GM12878 (cell line): Measurements from ENCODE around the gene EED. TPM values are rescaled to one million over a fixed set of nuclear protein-coding genes. Genes with fewer than 3 reads are reported as not detected.

Experiments
- ATAC-seq: fragments of 200-7000 bp; cut with Tn5 transposase; 3 replicates; pipeline ENCODE4 v1.9.1; 2020; ENCODE audit warnings: mild to moderate bottlenecking, moderate library complexity
- BruUV-seq: library from RNA; stranded (reverse); fragments of 400-500 nt; replicated peaks from 2 replicates; lab custom pipeline; 2021; lab: Mats Ljungman, UMichigan
- CTCF ChIA-PET: fragments of 300-600 bp; sonication (Branson Sonifier 250); formaldehyde crosslinking; extraction: SDS; loops from one replicate; lab custom pipeline; 2021; ENCODE audit warnings: inconsistent platforms; lab: Yijun Ruan, JAX
- POLR2A ChIA-PET: fragments of 350-600 bp; formaldehyde crosslinking; extraction: SDS; loops from one replicate; lab custom pipeline; 2021; ENCODE audit warnings: inconsistent platforms; lab: Charles Lee
- RAD21 ChIA-PET: fragments of 300-600 bp; sonication (Branson Sonifier 250); formaldehyde crosslinking; loops from one replicate; lab custom pipeline; 2023; ENCODE audit warnings: antibody characterized with exemption; ENCODE audit not compliant: unreplicated experiment; lab: Charles Lee
- SMC1A ChIA-PET: fragments of 300-600 bp; sonication (Branson Sonifier 250); formaldehyde crosslinking; loops from one replicate; lab custom pipeline; 2023; ENCODE audit not compliant: unreplicated experiment, uncharacterized antibody; lab: Charles Lee
- DNase-seq: peaks from one replicate; pipeline ENCODE4 v3.0.0-alpha.2; 2011; ENCODE audit warnings: low read depth, low spot score
- FAIRE-seq: peaks from 3 replicates; lab custom pipeline; 2011; peaks lifted over from hg19 to GRCh38; lab: Jason Lieb, UNC
- H2AFZ ChIP-seq: 2 replicates; pipeline ENCODE4 v1.6.0; 2011; ENCODE audit warnings: low read depth, low read length, control low read depth; ENCODE audit not compliant: control insufficient read depth
- H3K27ac ChIP-seq: 2 replicates; pipeline ENCODE4 v1.5.1; 2011; ENCODE audit warnings: control low read depth; ENCODE audit not compliant: control insufficient read depth, insufficient read depth
- H3K27me3 ChIP-seq, 2 experiments: replicated peaks in 1 of 2; 2 replicates each; pipeline versions ENCODE4 v1.6.0 to v1.6.1; 2011; ENCODE audit warnings: low read length in 1 of 2; ENCODE audit not compliant: control insufficient read depth in 2 of 2, insufficient read depth in 2 of 2
- H3K36me3 ChIP-seq, 2 experiments: 2 replicates each; pipeline ENCODE4 v1.5.1; 2011; ENCODE audit warnings: low read length in 1 of 2; ENCODE audit not compliant: control insufficient read depth in 2 of 2, insufficient read depth in 2 of 2
- H3K4me1 ChIP-seq: 2 replicates; pipeline ENCODE4 v1.6.1; 2011; ENCODE audit warnings: mild to moderate bottlenecking, low read length, moderate library complexity, mixed read lengths; ENCODE audit not compliant: control insufficient read depth, insufficient read depth
- H3K4me2 ChIP-seq: 2 replicates; pipeline ENCODE4 v1.6.0; 2011; ENCODE audit warnings: control low read depth; ENCODE audit not compliant: control insufficient read depth, insufficient read depth
- H3K4me3 ChIP-seq: fragments of 200-600 bp; sonication (generic); 2 replicates; pipeline ENCODE4 v1.5.1; 2016
- H3K79me2 ChIP-seq: 2 replicates; pipeline ENCODE4 v1.6.0; 2011; ENCODE audit warnings: low read length; ENCODE audit not compliant: control insufficient read depth, insufficient read depth
- H3K9ac ChIP-seq: 2 replicates; pipeline ENCODE4 v1.8.0; 2011; ENCODE audit warnings: low read length, control low read depth, mixed read lengths; ENCODE audit not compliant: control insufficient read depth, insufficient read depth
- H3K9me3 ChIP-seq: replicated peaks from 3 replicates; pipeline ENCODE4 v1.5.1; 2011; ENCODE audit warnings: mild to moderate bottlenecking, low read length; ENCODE audit not compliant: control insufficient read depth, insufficient read depth
- H4K20me1 ChIP-seq: 2 replicates; pipeline ENCODE4 v1.6.0; 2011; ENCODE audit not compliant: control insufficient read depth, insufficient read depth
- ESRRA ChIP-seq: IDR thresholded peaks from 2 replicates; pipeline ENCODE4 v1.6.1; 2012; ENCODE audit warnings: mild to moderate bottlenecking, low read length, improper control_type of control experiment
- ZBTB33 ChIP-seq: fragments of 450-650 bp; IDR thresholded peaks from 2 replicates; pipeline ENCODE4 v1.6.1; 2017; ENCODE audit warnings: mild to moderate bottlenecking
- ZNF687 ChIP-seq: fragments of 450-650 bp; IDR thresholded peaks from 2 replicates; pipeline ENCODE4 v1.6.1; 2017; ENCODE audit warnings: mild to moderate bottlenecking, moderate library complexity
- in situ Hi-C: fragments of 300-500 bp; cut with MboI; formaldehyde crosslinking; loops from 9 replicates; pipeline ENCODE4 v1.14.3; 2018; ENCODE audit warnings: mixed read lengths
- intact Hi-C: fragments of 100-400 bp; cut with micrococcal nuclease; formaldehyde crosslinking; loops from one replicate; pipeline ENCODE4 v1.14.2; 2022; ENCODE audit not compliant: unreplicated experiment
- polyA plus RNA-seq, 11 experiments: library from polyadenylated mRNA; depleted of rRNA in 4 of 11; unstranded in 6 of 11; stranded (reverse) in 5 of 11; fragments of >200 nt; fragmentation: Nextera tagmentation in 4 of 11; fragmentation: Illumina TruSeq in 1 of 11; extraction: Ambion mirVana in 4 of 11; extraction: Trizol in 1 of 11; gene quantifications; 1 replicate in 1 of 11; 2 replicates in 10 of 11; pipeline versions ENCODE4 v1.2.1 to v1.2.3, GENCODE V29; 2011 to 2016; ENCODE audit warnings: inconsistent platforms in 2 of 11, missing spikeins in 2 of 11, low read depth in 1 of 11
- total RNA-seq, 4 experiments: library from RNA; depleted of rRNA in 3 of 4; stranded (reverse); fragments of >200 nt in 3 of 4; fragmentation: Illumina TruSeq in 1 of 4; extraction: Trizol in 1 of 4; gene quantifications; 2 replicates each; pipeline versions ENCODE4 v1.2.1 to v1.2.3, GENCODE V29; 2013 to 2021
- TF ChIP-seq, protein P1 (sequence below), 3 experiments: IDR thresholded peaks in 2 of 3; conservative IDR thresholded peaks in 1 of 3; 2 replicates each; pipeline ENCODE4 v1.5.1; 2011; ENCODE audit warnings: low read depth in 3 of 3, low read length in 3 of 3, mild to moderate bottlenecking in 3 of 3, control low read depth in 2 of 3, moderate library complexity in 2 of 3, inconsistent platforms in 1 of 3, mixed read lengths in 1 of 3; ENCODE audit not compliant: control insufficient read depth in 2 of 3, insufficient read depth in 1 of 3; ENCODE audit errors: extremely low read depth in 1 of 3

The EED gene
- total and polyA plus RNA-seq, 10 of the 15 experiments (the other 5 are each of a cell fraction or from before 2014, with no cell fraction given): 41.5 to 140 (median 72.2) TPM

- TF ChIP-seq ZBTB33 (no peak), ZNF687 (no peak)
These were observed 37.1 kb upstream of the EED start (continued) for GRCh38 chr11:86207413-86207812.

GRCh38 chr11:86208572-86208971, 36.0 kb upstream of the EED start:
- SMC1A ChIA-PET: no interaction called here
- Histone ChIP-seq H3K4me2 (no peak overlapping the region), H2AFZ (no peak overlapping the region), H3K27ac (no peak overlapping the region)
- no TSS peak for BruUV-seq
- no peak for TF ChIP-seq ESRRA
- TF ChIP-seq, protein P1, sequence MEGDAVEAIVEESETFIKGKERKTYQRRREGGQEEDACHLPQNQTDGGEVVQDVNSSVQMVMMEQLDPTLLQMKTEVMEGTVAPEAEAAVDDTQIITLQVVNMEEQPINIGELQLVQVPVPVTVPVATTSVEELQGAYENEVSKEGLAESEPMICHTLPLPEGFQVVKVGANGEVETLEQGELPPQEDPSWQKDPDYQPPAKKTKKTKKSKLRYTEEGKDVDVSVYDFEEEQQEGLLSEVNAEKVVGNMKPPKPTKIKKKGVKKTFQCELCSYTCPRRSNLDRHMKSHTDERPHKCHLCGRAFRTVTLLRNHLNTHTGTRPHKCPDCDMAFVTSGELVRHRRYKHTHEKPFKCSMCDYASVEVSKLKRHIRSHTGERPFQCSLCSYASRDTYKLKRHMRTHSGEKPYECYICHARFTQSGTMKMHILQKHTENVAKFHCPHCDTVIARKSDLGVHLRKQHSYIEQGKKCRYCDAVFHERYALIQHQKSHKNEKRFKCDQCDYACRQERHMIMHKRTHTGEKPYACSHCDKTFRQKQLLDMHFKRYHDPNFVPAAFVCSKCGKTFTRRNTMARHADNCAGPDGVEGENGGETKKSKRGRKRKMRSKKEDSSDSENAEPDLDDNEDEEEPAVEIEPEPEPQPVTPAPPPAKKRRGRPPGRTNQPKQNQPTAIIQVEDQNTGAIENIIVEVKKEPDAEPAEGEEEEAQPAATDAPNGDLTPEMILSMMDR (IDR thresholded peaks at IDR 0.05 in 2 of 3, conservative IDR thresholded peaks at IDR 0.05 in 1 of 3; ENCODE audit: control insufficient read depth in 2 of 3, extremely low read depth in 1 of 3, insufficient read depth in 1 of 3, low read depth in 3 of 3, low read length in 3 of 3): no peak
- TF ChIP-seq, all 136 proteins: peak for 0
- POLR2A ChIA-PET: no interaction called here
- peaks cover 25% of the 10 kb centered on the region for H3K4me1 ChIP-seq
- RAD21 ChIA-PET: interaction anchor here (0.7 kb wide), 1 partner anchor 60 kb away, joined by 3 read pairs; no protein-coding TSS in a partner anchor
- no peaks in the 10 kb centered on the region for H3K27me3 ChIP-seq
- in situ Hi-C loops (no loop called here), intact Hi-C loops (no loop called here)
- H3K9me3 ChIP-seq: no peaks in the 10 kb centered on the region
- ATAC-seq (no peak), DNase-seq (no peak), FAIRE-seq (no peak)
- H4K20me1 ChIP-seq: no peaks in the 10 kb centered on the region
- H3K4me3 ChIP-seq: no peak overlapping the region
- no peaks in the 10 kb centered on the region for H3K79me2 ChIP-seq
- H3K36me3 ChIP-seq: no peaks in the 10 kb centered on the region
- CTCF ChIA-PET: interaction anchor here (0.6 to 4.1 kb wide), 2 partner anchors 15 to 616 kb away, joined by 3 to 15 read pairs; no protein-coding TSS in a partner anchor
- no peak overlapping the region for H3K9ac ChIP-seq
